ENCODE data around the gene CNTNAP5.
A peak's percentile ranks its signal among the peaks of the same experiment; 100 is the strongest.

The CNTNAP5 gene

GRCh38 chr2:124625561-124625960 is 600.5 kb downstream of the CNTNAP5 start:
- no peak for DNase-seq (ENCODE audit: low read depth)

- no peak for DNase-seq (ENCODE audit: low read depth)
Measured at GRCh38 chr2:124626993-124627392, 601.9 kb downstream of the CNTNAP5 start.

GRCh38 chr2:124633812-124634211 is 608.7 kb downstream of the CNTNAP5 start:
- no peak for DNase-seq (ENCODE audit: low read depth)

- DNase-seq (ENCODE audit: low read depth), result no peak
Measured at GRCh38 chr2:124639524-124639923, 614.4 kb downstream of the CNTNAP5 start.

GRCh38 chr2:124640221-124640750 is 615.2 kb downstream of the CNTNAP5 start:
- DNase-seq (ENCODE audit: low read depth), result no peak

GRCh38 chr2:124646166-124646815 is 621.2 kb downstream of the CNTNAP5 start:
- DNase-seq (ENCODE audit: low read depth), result no peak

- no peak for DNase-seq (ENCODE audit: low read depth)
Measured at GRCh38 chr2:124647245-124647644, 622.2 kb downstream of the CNTNAP5 start.

GRCh38 chr2:124647663-124648062 is 622.6 kb downstream of the CNTNAP5 start:
- DNase-seq (ENCODE audit: low read depth), result no peak

- DNase-seq (ENCODE audit: low read depth), result no peak
Measured at GRCh38 chr2:124649001-124649400, 623.9 kb downstream of the CNTNAP5 start.

GRCh38 chr2:124652099-124652498 is 627.0 kb downstream of the CNTNAP5 start:
- DNase-seq (ENCODE audit: low read depth), result no peak

GRCh38 chr2:124658373-124658772 is 633.3 kb downstream of the CNTNAP5 start:
- DNase-seq (ENCODE audit: low read depth), result no peak

- DNase-seq (ENCODE audit: low read depth), result no peak
Measured at GRCh38 chr2:124661558-124661957, 636.5 kb downstream of the CNTNAP5 start.

- DNase-seq (ENCODE audit: low read depth), result no peak
Measured at GRCh38 chr2:124662946-124663644, 638.0 kb downstream of the CNTNAP5 start.

GRCh38 chr2:124663645-124663997 is 638.5 kb downstream of the CNTNAP5 start:
- no peak for DNase-seq (ENCODE audit: low read depth)

GRCh38 chr2:124664363-124664762 is 639.3 kb downstream of the CNTNAP5 start:
- DNase-seq (ENCODE audit: low read depth), result no peak

- peak; percentile 17 for DNase-seq (ENCODE audit: low read depth)
Measured at GRCh38 chr2:124666976-124667375, 641.9 kb downstream of the CNTNAP5 start.

GRCh38 chr2:124668161-124668560 is 643.1 kb downstream of the CNTNAP5 start:
- peak; percentile 28 for DNase-seq (ENCODE audit: low read depth)

GRCh38 chr2:124670187-124670586 is 645.1 kb downstream of the CNTNAP5 start:
- no peak for DNase-seq (ENCODE audit: low read depth)

GRCh38 chr2:124678043-124678442 is 653.0 kb downstream of the CNTNAP5 start:
- DNase-seq (ENCODE audit: low read depth), result peak; percentile 1

GRCh38 chr2:124683536-124684428 is 658.7 kb downstream of the CNTNAP5 start:
- peak; percentile 27 for DNase-seq (ENCODE audit: low read depth)

- no peak for DNase-seq (ENCODE audit: low read depth)
Measured at GRCh38 chr2:124689348-124689747, 664.3 kb downstream of the CNTNAP5 start.

- no peak for DNase-seq (ENCODE audit: low read depth)
Measured at GRCh38 chr2:124692216-124692615, 667.1 kb downstream of the CNTNAP5 start.

GRCh38 chr2:124692707-124693106 is 667.6 kb downstream of the CNTNAP5 start:
- no peak for DNase-seq (ENCODE audit: low read depth)
